GM12801 (cell line): Measurements from ENCODE around the gene ITPKB.

Source experiments
- CTCF ChIP-seq: IDR thresholded peaks from one replicate; pipeline ENCODE4 v1.5.1; 2011; ENCODE audit warnings: control low read depth; ENCODE audit not compliant: insufficient read length; ENCODE audit errors: extremely low read depth

ITPKB gene

GRCh38 chr1:226597616-226598454 is 141.2 kb downstream of the ITPKB start:
- no peak for TF ChIP-seq CTCF

GRCh38 chr1:226596531-226597165 is 142.4 kb downstream of the ITPKB start:
- TF ChIP-seq CTCF = no peak

GRCh38 chr1:226593541-226593940 is 145.5 kb downstream of the ITPKB start:
- TF ChIP-seq CTCF = no peak

- no peak for TF ChIP-seq CTCF
Measured at GRCh38 chr1:226590614-226591013, 148.5 kb downstream of the ITPKB start.

- no peak for TF ChIP-seq CTCF
Measured at GRCh38 chr1:226589008-226589733, 149.9 kb downstream of the ITPKB start.

GRCh38 chr1:226588484-226588883 is 150.6 kb downstream of the ITPKB start:
- TF ChIP-seq CTCF = no peak
